Measurements from ENCODE around the gene ADARB2. TPM values are rescaled to one million over a fixed set of nuclear protein-coding genes. Genes with fewer than 3 reads are reported as not detected.

The ADARB2 gene
- total RNA-seq, 3 donors from 2014 or later, result 0.31 to 4.2 TPM; not detected in 1

DNA sequence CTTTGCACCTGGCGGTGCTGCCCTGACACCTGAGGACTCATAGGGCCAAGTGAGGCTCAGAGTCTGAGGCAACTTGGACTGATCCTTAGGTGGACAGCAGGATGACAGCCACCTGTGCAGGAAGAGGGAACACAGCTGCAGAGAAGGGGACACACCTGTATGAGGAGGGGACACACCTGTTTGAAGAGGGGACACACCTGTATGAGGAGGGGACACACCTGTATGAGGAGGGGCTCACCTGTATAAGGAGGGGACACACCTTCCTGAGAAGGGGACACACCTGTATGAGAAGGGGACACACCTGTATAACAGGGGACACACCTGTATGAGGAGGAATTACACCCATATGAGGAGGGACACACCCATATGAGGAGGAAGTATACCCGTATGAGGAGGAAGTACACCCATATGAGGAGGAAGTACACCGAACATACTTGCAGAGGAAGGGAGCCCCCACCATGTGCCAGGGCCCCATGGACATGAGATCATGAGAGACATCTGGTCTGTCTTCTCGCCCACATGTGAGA is 285.9 kb downstream of the ADARB2 start:
- no peak for DNase-seq

DNA sequence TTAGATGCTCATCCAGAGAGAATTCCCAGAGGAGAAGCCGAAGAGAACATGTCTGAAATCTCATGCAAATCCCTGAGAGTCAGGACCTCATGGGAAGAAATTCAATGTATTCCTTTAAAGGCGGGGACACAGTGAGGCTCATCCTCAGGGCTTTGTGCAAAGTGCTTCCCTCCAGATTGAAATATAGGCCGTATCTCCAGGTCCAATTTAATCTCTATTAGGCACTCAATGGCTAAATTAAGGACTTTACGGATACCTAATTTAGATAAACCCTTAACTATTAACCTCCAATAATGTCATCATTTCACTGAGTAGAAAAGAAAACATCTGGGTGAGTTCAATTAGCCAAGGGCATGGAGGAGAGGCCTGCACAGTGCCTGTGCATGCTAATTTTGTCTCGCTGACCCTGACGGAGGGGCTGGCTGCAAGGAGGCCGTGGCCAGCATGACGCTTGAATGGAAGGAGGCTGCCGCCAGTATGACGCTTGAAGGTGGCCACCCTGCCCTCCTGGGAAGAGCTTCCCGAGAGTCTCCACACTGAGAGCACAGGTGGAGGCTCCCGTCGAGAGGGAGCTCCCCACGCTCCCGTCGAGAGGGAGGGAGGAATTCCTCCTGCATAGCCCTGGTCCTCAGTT is 287.6 kb downstream of the ADARB2 start:
- intact Hi-C loops (cut with DNase I, micrococcal nuclease), result no loop called here
- no peak for DNase-seq
- H3K4me3 ChIP-seq, result no peak overlapping the region
- TF ChIP-seq, protein P1, sequence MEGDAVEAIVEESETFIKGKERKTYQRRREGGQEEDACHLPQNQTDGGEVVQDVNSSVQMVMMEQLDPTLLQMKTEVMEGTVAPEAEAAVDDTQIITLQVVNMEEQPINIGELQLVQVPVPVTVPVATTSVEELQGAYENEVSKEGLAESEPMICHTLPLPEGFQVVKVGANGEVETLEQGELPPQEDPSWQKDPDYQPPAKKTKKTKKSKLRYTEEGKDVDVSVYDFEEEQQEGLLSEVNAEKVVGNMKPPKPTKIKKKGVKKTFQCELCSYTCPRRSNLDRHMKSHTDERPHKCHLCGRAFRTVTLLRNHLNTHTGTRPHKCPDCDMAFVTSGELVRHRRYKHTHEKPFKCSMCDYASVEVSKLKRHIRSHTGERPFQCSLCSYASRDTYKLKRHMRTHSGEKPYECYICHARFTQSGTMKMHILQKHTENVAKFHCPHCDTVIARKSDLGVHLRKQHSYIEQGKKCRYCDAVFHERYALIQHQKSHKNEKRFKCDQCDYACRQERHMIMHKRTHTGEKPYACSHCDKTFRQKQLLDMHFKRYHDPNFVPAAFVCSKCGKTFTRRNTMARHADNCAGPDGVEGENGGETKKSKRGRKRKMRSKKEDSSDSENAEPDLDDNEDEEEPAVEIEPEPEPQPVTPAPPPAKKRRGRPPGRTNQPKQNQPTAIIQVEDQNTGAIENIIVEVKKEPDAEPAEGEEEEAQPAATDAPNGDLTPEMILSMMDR (IDR thresholded peaks at IDR 0.05), result no peak
- no peak for ATAC-seq
- peaks cover 8% of the 10 kb centered on the region for H3K4me1 ChIP-seq (ENCODE audit: low read depth)
- H3K9me3 ChIP-seq, result no peaks in the 10 kb centered on the region
- H3K36me3 ChIP-seq (ENCODE audit: low read depth), result no peaks in the 10 kb centered on the region

More for the DNA sequence above, 285.9 kb downstream of the ADARB2 start:
- intact Hi-C loops (cut with DNase I, micrococcal nuclease), result no loop called here
- Histone ChIP-seq H3K36me3 (ENCODE audit: low read depth) (no peaks in the 10 kb centered on the region), H3K4me3 (no peak overlapping the region), H3K9me3 (no peaks in the 10 kb centered on the region), H3K4me1 (ENCODE audit: low read depth) (peaks cover 8% of the 10 kb centered on the region)
- TF ChIP-seq, protein P1 (IDR thresholded peaks at IDR 0.05), result no peak
- ATAC-seq, result peak; percentile 75

DNA sequence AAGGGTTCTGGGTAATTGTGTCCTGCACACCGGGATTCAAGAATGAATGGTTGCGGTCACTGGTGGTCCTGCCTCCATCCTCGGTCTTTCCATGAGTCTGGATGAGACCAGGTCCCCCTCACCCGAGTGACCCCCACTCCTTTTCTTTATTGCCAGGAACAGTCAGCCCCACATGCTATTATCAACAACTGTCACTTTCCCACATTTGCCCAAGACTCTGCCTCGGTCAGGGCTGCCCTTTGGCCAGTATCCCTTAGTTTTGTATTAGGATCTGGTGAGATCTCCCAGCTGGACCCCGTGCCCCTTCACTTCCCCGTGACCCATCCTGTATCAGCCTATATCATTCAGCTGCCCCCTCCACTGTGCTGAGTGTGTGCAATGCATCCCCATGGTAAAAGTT is 288.3 kb downstream of the ADARB2 start:
- Histone ChIP-seq H3K9me3 (no peaks in the 10 kb centered on the region), H3K4me1 (ENCODE audit: low read depth) (peaks cover 8% of the 10 kb centered on the region), H3K4me3 (no peak overlapping the region), H3K36me3 (ENCODE audit: low read depth) (no peaks in the 10 kb centered on the region)
- TF ChIP-seq, protein P1 (IDR thresholded peaks at IDR 0.05), result no peak
- ATAC-seq (no peak), DNase-seq (no peak)
- intact Hi-C loops (cut with DNase I, micrococcal nuclease), result no loop called here

DNA sequence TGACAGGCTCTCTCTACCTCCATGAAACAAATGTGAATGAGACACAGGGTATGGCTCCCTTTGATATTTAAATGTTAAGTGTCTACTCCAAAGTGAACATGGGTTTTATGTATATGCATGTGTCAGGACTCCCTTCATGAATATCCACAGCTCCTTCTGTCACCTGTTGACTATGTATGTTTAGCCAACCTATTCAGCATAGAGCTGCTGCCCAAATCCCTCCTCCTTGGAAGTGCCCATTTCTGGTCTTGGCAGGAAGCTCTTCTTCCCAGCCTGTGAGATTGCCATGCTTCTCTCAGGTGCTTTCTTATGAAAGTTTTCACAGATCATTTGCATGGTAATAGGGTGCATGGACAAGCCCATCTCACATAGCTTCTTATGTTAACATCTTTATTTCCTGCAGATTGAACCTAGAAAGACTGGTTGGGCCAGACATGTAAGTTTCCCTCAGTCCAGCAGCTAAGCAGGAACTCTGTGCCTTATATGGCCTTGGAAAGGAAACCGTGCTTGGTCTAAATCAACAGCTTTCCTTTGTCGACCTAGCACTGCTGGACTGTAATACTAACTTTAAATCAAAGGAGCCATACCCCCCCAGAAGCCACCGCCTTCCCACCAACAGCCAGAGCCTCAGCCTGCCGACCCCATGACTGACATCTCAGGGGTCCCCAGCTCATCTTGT is 288.9 kb downstream of the ADARB2 start:
- H3K4me3 ChIP-seq, result no peak overlapping the region
- H3K36me3 ChIP-seq (ENCODE audit: low read depth), result no peaks in the 10 kb centered on the region
- ATAC-seq (peak; percentile 43), DNase-seq (no peak)
- intact Hi-C loops (cut with DNase I, micrococcal nuclease), result no loop called here
- H3K4me1 ChIP-seq (ENCODE audit: low read depth), result peaks cover 8% of the 10 kb centered on the region
- TF ChIP-seq, protein P1 (IDR thresholded peaks at IDR 0.05), result no peak
- H3K9me3 ChIP-seq, result no peaks in the 10 kb centered on the region

DNA sequence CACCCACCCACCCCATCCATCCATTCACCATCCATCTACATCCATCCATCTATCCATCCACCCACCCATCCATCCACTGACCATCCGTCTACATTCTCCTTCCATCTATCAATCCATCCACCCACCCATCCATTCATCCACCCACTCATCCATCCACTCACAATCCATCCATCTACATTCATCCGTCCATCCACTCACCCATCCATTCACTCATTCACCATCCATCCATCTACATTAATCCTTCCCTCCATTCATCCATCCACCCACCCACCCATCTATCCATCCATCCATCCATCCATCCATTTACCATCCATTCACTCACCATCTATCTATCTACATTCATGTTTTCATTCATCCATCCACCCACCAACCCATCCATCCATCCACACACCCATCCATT is 292.5 kb downstream of the ADARB2 start:
- intact Hi-C loops (cut with DNase I, micrococcal nuclease), result no loop called here
- ATAC-seq (no peak), DNase-seq (no peak)
- H3K9me3 ChIP-seq, result no peaks in the 10 kb centered on the region
- H3K4me1 ChIP-seq (ENCODE audit: low read depth), result no peaks in the 10 kb centered on the region
- no peak overlapping the region for H3K4me3 ChIP-seq
- TF ChIP-seq, protein P1 (IDR thresholded peaks at IDR 0.05), result no peak
- no peaks in the 10 kb centered on the region for H3K36me3 ChIP-seq (ENCODE audit: low read depth)
